DMS 273 (cell line): ENCODE results near the gene HJV.
A peak's percentile ranks its signal among the peaks of the same experiment; 100 is the strongest.

Experiments used
- DNase-seq: peaks from one replicate; lab custom pipeline; 2025; ENCODE audit not compliant: unreplicated experiment; lab: John Stamatoyannopoulos, UW

Gene HJV

DNA sequence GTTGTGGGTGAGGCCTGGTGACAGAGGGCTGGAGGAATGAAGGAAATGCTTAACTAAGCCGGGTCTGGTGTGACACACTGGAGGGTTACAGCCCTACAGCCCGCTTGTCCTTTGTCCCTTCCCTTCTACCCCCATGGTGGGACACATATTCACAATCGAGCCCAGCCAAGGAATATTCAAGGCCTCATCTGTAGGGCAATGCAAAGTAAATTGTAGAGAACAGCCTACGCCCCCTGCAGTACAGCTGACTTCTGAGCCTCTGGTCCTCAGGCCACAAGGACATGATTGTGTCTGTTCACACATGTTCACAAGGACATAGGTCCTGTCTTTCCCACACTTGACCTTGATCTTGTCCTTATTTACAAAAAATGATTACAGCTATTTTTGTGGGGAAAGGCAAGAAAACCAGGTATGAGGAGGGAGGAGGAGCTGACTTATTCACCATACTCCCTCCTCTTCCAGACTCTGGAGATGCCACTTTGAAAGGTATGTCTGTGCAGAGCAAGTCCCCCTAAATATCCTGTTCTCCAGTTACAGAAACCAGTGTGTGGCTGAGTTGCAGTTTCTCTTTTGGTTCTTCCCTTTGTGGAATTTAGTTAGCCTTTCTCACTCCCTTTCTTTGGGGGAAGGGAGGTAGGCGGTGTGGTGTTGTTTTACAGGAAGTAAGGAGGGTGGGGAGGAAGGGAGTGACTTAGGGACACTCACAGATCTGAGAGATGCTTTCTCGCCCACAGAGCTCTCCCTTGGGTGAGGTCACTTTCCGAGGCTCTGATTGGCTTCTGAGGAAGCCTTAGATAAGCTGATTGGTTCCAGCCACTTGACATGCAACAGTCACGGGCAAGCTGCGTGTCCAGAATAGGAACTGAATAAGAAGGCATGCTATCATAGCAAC is 42.4 kb downstream of the HJV start:
- DNase-seq: peak; percentile 99

DNA sequence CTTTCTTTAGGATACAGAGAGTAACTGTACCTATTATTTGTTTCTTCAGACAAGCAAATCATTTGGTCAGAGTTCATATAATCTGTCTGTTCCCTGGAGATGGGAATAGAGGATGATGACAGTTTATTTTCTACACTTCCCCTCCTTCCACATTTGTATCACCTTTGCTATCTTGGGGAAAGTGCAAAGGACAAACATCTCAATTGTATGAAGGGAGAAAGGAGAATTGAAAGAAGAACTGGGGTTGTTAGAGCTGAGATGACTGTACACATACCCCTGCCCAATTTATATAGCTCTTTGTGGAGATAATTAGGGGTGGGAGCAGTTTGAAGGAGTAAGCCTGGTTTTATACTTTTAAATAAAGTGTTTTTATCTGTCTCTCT is 43.1 kb downstream of the HJV start:
- DNase-seq: no peak

DNA sequence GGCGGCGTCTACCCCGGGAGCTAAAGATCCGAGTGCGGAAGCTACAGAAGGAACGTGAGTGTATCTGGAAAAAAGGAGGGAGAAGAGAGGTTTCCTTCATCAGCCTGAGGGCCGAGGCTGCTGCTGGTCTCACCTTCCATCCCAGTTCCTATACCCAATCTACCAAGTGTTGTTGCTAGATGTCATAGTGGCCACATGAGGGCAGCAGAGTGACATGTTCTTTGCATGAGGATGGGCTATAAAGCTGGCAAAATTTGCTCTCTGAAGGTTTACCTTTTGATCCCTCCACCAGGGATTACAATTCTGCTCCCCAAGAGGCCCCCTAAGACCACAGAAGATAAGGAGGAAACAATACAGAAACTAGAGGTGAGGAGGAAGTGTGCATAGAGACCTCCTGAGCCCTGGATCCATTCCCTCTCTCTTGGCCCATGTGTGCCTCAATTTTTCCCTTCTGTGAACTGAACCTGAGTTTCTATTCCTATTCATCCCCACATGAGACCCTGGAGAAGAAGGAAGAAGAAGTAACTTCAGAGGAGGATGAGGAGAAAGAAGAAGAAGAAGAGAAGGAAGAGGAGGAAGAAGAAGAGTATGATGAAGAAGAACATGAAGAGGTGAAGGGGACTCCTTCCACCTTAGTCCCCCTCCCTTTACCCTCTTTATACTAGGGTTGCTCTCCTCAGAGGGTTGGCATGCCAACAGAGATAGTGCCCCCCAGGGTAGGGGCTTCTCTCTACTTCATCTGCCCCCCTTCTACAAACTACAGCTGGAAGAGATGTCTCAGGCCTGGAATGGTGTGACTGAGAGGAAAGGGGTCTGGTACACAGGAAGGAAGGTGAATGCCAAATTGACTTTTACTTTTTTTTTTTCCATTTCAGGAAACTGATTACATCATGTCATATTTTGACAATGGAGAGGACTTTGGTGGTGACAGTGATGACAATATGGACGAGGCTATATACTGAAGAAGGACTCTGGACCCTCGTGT is 43.8 kb downstream of the HJV start:
- DNase-seq: peak; percentile 89

DNA sequence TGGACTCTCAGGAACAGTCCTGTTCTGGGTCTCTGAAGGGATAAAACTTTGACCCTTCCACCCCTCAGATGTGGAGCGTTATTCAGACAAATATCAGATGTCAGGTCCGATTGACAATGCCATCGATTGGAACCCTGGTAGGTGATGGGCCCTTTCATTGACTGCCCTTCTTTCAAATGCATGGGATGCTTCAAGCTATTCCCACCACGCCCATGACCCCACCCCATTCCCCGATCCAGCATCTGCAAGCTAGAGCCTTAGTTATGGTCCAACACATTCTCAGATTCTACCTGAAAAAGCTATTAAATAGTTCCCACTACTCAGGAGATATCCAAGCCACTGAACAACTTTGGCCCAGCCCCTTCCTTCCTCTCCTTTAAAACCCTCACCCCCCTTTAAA is 44.5 kb downstream of the HJV start:
- DNase-seq: no peak

DNA sequence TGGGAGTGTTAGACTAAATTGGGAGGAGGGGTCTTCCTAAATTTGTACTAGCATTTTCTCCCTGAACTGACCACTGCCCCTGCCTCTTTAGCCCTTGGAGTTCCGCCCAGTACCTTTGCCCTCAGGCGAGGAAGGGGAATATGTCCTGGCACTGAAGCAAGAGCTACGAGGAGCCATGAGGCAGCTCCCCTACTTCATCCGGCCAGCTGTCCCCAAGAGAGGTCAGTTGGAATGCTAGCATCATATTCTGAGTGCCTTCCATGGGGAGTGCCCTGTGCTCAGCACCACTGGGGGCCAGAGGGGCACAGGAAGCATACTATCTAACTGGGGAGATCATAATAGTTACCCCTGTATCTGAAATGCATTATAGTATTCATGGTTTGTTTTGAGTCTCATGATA is 46.3 kb downstream of the HJV start:
- no peak for DNase-seq

DNA sequence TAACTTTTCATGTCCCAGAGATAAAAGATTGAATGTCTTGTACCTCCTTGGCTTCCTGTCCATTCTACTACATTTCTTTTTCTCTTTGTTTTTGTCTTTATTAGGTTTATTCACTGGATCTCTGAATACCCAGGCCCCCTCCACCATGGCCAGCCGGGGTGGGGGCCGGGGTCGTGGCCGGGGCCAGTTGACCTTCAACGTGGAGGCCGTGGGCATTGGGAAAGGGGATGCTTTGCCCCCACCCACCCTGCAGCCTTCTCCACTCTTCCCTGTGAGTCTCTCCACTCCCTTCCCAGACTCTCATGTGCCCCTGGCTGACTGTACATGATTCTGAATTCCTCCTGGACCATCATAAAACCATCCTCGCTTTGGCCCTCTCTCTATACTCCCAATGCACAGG is 46.8 kb downstream of the HJV start:
- no peak for DNase-seq

DNA sequence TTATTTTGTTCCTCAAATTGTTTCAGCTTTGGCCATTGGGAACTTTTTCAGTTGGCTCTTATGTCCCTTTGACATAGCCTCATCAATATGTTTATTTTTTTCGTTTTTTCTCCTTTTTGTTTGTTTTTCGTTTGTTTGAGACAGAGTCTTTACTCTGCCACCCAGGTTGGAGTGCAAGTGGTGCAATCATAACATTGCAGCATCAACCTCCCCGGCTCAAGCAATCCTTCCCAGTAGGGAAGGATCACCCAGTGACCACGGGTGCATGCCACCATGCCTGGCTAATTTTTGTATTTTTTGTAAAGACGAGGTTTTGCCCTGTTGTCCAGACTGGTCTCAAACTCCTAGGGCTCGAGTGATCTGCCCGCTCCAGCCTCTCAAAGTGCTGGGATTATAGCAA is 49.0 kb downstream of the HJV start:
- no peak for DNase-seq
